Measurements from ENCODE around the gene IDE. TPM values are rescaled to one million over a fixed set of nuclear protein-coding genes. Genes with fewer than 3 reads are reported as not detected.
A peak's percentile ranks its signal among the peaks of the same experiment; 100 is the strongest.
"Not testable (repeated sequence)": the region's sequence is repeated elsewhere in the genome, so short reads cannot be mapped to it uniquely, and the experiment has no call there.

The IDE gene
- total RNA-seq, 4 donors from 2014 or later: 41.2 to 71.0 (median 52.9) TPM

- H3K27me3 ChIP-seq: no peaks in the 10 kb centered on the region
- peak overlapping the region; percentile 59 to 86 (median 80) for H3K4me3 ChIP-seq
- H3K36me3 ChIP-seq: no peaks in the 10 kb centered on the region
- in situ Hi-C loops (cut with MboI; ENCODE audit: low sequenced_read_pairs in 4 of 4): no loop called here
- ATAC-seq (peak; percentile 78 to 79), DNase-seq (peak; percentile 74 to 89)
- H3K27ac ChIP-seq: peak overlapping the region; percentile 79 to 89 (median 86)
- no peaks in the 10 kb centered on the region for H3K9me3 ChIP-seq
- intact Hi-C loops (cut with DNase I; ENCODE audit: low total_unique reads): loop anchor here (1.0 kb wide), 1 partner anchor 17 kb away; the partner anchor contains the start of gene IDE
- no peak for TF ChIP-seq CTCF (IDR thresholded peaks at IDR 0.05 in 4 of 5, conservative IDR thresholded peaks at IDR 0.05 in 1 of 5)
- TF ChIP-seq POLR2A (IDR thresholded peaks at IDR 0.05): peak; percentile 60 to 68
- peaks cover 7 to 13% of the 10 kb centered on the region in 2 donors for H3K4me1 ChIP-seq
Observed at GRCh38 chr10:92591550-92592022, 17.7 kb upstream of the IDE start.

GRCh38 chr10:92590623-92591549 lies 17.0 kb upstream of the IDE start:
- peak in 1 of 2 donors; percentile 40 for ATAC-seq
- H3K9me3 ChIP-seq: no peaks in the 10 kb centered on the region
- in situ Hi-C loops (cut with MboI; ENCODE audit: low sequenced_read_pairs in 4 of 4): no loop called here
- TF ChIP-seq POLR2A (IDR thresholded peaks at IDR 0.05) (no peak), CTCF (IDR thresholded peaks at IDR 0.05 in 4 of 5, conservative IDR thresholded peaks at IDR 0.05 in 1 of 5) (no peak)
- no peaks in the 10 kb centered on the region for H3K27me3 ChIP-seq
- peaks cover 7 to 13% of the 10 kb centered on the region in 2 donors for H3K4me1 ChIP-seq
- peak; percentile 15 to 65 for DNase-seq
- intact Hi-C loops (cut with DNase I; ENCODE audit: low total_unique reads): loop anchor here (1.0 kb wide), 1 partner anchor 17 kb away; the partner anchor contains the start of gene IDE
- peak overlapping the region; percentile 79 to 89 (median 86) for H3K27ac ChIP-seq
- no peaks in the 10 kb centered on the region for H3K36me3 ChIP-seq
- H3K4me3 ChIP-seq: peak overlapping the region; percentile 59 to 86 (median 80)

GRCh38 chr10:92582347-92582746 lies 8.5 kb upstream of the IDE start:
- in situ Hi-C loops (cut with MboI; ENCODE audit: low sequenced_read_pairs in 4 of 4); H3K27me3 ChIP-seq; intact Hi-C loops (cut with DNase I; ENCODE audit: low total_unique reads); H3K4me1 ChIP-seq; ATAC-seq; H3K27ac ChIP-seq; H3K9me3 ChIP-seq; H3K36me3 ChIP-seq; H3K4me3 ChIP-seq; DNase-seq: not testable (repeated sequence)

- intact Hi-C loops (cut with DNase I; ENCODE audit: low total_unique reads) (loop anchor here (10.0 kb wide), 1 partner anchor 491 kb away; no protein-coding TSS in a partner anchor), in situ Hi-C loops (cut with MboI; ENCODE audit: low sequenced_read_pairs in 4 of 4) (loop anchor here (5.0 to 10.0 kb wide), 3 partner anchors 54 to 61 kb away; no protein-coding TSS in a partner anchor)
Observed at GRCh38 chr10:92575961-92576360, 2.1 kb upstream of the IDE start.

More at GRCh38 chr10:92575961-92576360, 2.1 kb upstream of the IDE start:
- Histone ChIP-seq H3K4me1 (peaks cover 20 to 24% of the 10 kb centered on the region in 2 donors), H3K9me3 (no peaks in the 10 kb centered on the region), H3K36me3 (no peaks in the 10 kb centered on the region), H3K27me3 (no peaks in the 10 kb centered on the region), H3K4me3 (no peak overlapping the region), H3K27ac (no peak overlapping the region)
- no peak for TF ChIP-seq CTCF (IDR thresholded peaks at IDR 0.05 in 4 of 5, conservative IDR thresholded peaks at IDR 0.05 in 1 of 5)
- no peak for ATAC-seq
- no peak for DNase-seq
